ENCODE data around the gene SND1.

Gene SND1

DNA sequence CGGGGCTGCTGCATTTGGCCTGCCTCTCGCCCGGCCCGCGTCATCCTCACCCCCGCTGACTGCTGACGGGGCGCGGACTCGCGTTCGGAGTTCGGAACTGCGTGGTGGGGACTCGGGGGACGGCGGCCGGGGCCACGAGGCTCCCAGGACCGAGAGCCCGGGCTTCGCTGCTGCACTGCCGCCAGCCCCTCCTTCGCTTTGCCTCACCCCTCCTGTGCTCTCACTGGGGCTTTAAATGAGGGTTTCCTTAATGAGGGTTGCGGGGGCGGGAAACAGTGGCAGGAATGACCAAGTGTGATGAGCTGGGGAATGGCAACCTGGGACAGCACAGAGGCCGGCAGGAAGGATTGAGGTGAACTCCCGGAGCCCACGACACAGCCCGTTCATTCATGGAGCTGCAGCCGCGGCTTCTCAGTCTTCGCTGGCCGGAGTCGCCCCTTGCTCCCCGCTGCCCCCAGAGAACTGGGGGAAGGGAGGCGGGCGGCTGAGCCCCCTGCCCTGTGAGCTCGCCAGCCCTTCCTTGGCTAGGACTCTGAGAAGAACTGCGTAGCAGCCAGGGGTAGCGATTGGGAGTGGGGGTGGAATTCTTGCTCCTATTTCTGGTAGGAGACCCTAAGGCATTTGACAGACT, 380.7 kb downstream of the SND1 start:
- peak; percentile 62 for DNase-seq

- DNase-seq = no peak
Observed at GRCh38 chr7:128033246-128033645, 381.3 kb downstream of the SND1 start.

GRCh38 chr7:128034825-128035224, 382.8 kb downstream of the SND1 start:
- no peak for DNase-seq

GRCh38 chr7:128035712-128036111, 383.7 kb downstream of the SND1 start:
- no peak for DNase-seq

GRCh38 chr7:128036226-128036940, 384.4 kb downstream of the SND1 start:
- DNase-seq = no peak

DNA sequence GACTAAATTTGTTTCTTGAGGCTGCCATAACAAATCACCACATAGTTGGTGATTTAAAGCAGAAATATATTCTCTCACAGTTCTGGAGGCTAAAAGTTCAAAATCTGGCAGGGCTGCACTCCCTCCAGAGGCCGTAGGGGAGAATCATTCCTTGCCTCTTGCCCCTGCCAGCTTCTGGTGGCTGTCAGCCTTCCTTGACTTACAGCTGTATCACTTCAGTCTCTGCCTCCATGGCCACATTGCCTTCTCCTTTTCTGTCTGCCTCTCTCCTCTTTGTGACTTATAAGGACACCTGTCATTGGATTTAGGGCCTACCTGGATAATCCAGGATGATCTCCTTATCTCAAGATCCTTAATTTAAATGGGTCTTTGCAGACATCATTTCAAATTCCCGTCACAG, 385.1 kb downstream of the SND1 start:
- no peak for DNase-seq

DNA sequence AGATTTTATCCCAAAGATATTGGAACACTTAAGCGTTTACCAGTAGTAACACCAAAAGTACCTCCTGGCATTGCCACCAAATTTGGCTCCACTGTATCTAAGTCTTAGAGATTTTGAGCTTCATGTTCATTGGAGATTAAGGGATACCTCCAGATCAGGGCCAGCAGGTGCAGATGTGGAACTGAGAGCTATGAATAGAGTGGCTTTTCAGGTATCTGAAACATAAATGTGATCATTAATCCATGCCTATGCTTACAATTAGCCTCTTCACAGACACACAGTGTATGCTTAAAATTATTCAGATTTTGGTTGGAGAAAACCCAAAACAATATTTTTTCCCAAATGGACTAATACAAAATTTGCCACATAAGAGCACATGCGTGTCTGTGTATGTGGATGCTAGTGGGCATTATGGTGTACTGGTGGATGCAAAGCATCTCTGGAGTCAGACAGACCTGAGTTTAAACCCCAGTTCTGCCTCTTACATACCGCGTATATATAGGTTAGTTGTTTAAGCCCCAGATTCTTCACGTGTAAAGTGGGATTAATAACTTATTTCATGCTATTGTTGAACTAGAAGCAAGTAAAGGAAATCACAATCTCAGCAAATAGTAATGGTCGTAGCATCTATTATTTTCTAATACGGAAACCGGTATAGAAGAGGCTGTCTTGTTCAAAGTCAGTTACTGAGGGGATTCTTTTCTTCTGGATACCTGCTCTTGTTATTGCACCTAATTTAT, 386.1 kb downstream of the SND1 start:
- no peak for DNase-seq

DNA sequence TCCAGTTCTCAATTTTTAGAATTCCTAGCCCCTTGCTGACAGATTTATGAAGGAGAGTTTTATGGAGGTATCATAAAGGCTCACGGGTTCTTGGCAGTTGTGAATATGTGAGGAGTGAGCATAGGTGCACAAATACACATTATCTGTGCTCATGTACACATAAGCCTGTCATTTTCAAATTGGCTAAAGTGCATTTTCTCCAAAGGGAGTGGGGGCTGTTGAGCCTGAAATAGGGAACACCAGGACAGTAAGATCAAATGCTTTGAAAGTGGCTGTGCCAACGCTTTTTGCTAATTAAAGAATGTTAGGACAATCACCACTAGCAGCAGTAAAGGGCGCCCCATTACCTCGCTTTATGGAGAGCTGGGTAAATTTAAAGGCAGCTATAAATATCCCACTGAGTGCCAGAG, 387.6 kb downstream of the SND1 start:
- DNase-seq = no peak

- no peak for DNase-seq
Observed at GRCh38 chr7:128040205-128040604, 388.2 kb downstream of the SND1 start.

DNA sequence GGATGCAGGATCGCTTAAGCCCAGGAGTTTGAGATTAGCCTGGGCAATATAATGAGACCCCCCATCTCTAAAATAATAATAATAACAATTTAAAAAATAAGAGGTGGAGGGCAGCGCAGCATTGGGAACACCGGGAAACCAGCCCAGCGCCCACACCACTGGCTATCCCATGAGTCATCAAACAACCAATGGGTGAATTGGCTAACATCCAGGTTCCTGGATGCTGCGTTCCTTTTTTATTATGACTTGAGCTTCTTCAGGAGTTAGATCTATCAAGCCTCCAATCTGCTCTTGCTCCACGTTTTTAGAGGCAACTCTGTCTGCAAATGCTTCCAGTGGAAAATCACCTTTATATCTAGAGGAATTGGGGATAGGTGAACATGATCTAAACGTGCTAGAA, 389.2 kb downstream of the SND1 start:
- no peak for DNase-seq

DNA sequence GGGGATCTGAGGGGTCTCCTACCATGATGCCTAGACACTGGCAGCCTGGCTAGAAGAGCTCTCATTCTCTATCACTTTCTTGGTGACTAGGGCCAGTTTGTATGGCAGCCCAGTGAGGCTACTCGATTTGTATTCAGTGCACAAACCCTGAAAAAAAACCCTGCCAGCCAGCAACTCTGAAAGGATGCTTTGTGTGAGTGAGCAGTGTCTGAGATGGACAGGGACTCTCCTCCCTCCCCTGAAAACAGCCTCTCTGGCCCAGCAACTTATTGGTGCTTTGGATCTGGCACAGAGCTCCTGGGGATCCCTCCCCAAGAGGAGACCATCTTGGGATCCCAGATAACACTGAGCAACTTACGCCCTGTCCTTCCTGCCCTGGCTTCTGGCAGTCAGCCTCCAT, 390.0 kb downstream of the SND1 start:
- no peak for DNase-seq

DNA sequence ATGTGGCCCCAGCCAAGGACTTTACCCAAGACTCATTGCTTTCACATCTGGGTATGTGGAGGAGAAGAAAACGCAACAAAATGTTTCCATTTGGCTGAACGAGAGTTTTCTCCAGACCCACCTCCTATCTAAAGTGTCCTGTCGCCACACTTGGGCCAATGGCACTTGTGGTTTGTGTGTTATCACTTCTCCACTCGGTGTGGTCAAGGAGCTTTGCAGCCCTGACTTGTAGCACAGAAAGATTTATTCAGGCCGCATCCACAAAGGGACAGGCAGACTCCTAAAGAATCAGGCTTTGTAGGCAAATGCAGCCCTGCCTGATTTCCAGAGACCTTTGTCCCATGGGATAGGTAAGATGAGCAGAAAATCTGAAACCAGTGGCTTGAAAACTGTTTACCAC, 392.1 kb downstream of the SND1 start:
- DNase-seq = no peak

DNA sequence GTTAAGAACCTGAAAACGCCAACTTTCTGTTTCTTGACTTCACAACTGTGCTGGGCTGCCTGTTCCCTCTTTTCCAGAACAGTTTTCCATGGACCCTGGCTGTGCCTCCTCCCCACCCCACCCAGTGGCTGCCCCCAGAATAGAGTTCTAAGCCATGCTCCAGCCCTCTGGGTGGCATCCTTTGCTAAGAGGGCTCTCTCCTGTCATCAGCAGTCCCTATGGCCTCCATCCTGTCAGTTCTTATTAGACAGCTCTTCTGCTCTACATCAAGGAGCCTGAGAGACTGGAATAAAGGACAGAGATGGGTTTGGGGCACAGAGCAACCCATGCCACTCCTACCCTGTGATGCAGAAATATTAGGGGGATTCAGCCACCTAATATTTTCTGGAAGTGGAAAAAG, 393.2 kb downstream of the SND1 start:
- DNase-seq = no peak

DNA sequence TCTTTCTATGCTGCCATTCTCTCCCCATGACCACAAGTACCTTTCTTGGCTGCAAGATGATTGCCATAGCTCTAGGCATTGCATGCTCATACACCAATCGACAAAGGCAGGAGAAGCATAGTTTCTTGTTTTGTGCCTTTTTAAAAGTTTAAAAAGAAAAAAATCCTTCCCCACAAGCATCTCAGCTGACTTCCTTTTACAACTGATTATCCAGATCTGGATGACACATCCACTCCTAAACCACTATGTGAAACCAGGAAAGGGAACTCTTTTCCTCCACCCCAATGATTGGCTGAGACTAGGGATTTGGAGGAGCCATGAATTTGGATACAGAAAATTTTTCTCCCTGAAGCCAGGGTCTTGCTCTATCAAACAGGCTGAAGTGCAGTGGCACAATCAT, 393.8 kb downstream of the SND1 start:
- DNase-seq = no peak

DNA sequence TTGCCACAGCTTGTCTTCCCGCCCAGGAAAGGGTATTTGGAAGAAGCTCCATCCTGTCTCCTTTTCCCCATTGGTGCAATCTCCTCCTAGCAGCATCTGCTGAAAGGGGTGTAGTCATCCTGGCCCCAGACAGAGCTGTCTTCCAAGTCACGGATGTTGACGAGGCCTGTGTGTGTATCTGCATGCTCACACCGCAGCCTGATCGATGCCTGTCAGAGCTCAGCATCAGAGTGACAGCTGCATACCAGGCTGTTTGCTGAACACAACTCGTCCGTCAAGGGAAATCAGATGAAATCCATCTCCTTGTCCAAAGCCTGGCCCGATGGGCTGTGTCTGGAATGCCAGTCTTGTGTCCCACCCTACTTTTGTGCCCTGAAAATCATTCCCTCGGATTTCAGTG, 400.4 kb downstream of the SND1 start:
- no peak for DNase-seq

GRCh38 chr7:128053023-128053422, 401.0 kb downstream of the SND1 start:
- no peak for DNase-seq

DNA sequence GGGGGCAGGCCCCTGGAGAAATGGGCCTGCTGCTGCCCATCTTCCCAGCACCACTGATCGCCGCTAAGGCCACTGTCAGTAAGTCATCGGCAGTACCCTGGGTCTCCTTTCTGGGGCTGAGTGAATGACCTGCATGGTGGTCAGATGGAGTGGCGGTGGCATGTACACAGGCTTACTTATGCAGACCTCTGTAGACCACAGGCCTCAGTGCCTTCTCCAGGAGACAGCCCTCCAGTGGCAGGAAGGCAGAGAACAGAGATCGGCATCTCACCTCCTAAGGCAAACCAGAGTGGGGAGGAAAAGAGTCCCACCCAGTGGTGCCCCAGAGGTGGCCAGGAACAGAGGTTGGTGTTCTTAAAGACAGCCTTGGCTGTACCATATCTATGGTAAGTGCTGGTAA, 402.0 kb downstream of the SND1 start:
- no peak for DNase-seq

DNA sequence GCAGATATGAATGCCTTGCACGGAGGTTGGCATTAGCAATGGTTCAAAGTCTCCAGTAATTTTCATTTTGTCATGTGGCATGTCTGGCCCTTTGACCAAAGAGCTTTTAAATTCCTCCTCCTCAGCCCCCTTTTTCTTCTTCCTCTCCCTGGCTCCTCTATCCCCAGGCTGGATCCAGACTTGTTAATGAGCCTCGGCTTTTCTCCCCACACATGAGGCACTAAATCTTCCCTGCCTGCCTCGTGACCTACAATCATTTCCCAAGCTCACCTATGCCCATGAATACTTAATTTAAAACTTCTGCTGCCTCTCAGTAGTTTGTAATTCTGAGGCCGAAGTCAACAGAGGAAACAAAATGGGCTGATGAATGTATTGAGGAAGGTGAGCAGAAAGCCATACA, 402.5 kb downstream of the SND1 start:
- no peak for DNase-seq

GRCh38 chr7:128055637-128056036, 403.6 kb downstream of the SND1 start:
- DNase-seq = no peak

DNA sequence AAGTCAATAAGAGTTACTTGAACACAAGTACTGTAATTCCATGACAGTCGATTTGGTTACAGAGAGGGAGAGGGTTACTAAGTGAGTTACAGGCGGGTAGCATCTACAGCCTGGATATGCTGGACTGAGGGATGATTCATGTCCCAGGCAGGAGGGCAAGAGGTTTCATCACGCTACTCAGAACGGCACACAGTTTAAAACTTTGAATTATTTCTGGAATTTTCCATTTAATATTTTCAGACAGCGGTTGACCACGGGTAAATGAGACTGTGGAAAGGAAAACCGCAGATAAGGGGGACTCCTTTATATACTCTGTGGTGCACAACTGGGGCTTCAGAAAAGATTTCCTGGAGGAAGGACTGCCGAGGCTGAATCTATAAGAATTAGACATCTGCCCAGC, 404.9 kb downstream of the SND1 start:
- DNase-seq = no peak

GRCh38 chr7:128057909-128058308, 405.9 kb downstream of the SND1 start:
- DNase-seq = no peak

GRCh38 chr7:128059143-128059988, 407.4 kb downstream of the SND1 start:
- DNase-seq = no peak

DNA sequence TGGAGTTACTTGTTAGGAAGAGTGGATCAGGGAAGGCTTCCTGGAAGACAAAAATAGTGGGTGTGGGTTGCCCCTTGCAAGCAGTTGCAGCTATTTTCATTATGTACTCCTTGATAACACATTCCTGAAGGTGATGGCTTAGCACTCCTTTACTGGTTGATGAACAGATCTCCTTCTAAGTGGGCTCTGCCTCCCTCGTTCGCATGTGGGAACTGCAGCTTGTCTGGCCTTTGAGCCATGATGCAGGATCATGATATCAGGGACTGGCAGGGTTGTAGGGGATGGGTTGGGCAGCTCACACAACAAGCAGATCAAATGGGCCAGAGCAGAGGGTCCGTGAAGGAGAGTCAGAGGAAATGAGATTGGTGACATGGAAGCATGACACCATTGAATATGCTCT, 408.0 kb downstream of the SND1 start:
- no peak for DNase-seq
